ENCODE data around the gene KIF13A.
"Not testable (repeated sequence)": the region's sequence is repeated elsewhere in the genome, so short reads cannot be mapped to it uniquely, and the experiment has no call there.

Gene KIF13A

GRCh38 chr6:17967668-17968518 lies 19.5 kb downstream of the KIF13A start:
- no peak for DNase-seq

GRCh38 chr6:17966451-17966850 lies 21.0 kb downstream of the KIF13A start:
- no peak for DNase-seq

- DNase-seq = no peak
Observed at GRCh38 chr6:17965397-17965796, 22.0 kb downstream of the KIF13A start.

- DNase-seq = no peak
Observed at GRCh38 chr6:17964633-17965032, 22.8 kb downstream of the KIF13A start.

- DNase-seq = no peak
Observed at GRCh38 chr6:17962436-17963031, 24.9 kb downstream of the KIF13A start.

GRCh38 chr6:17959302-17959701 lies 28.1 kb downstream of the KIF13A start:
- DNase-seq = no peak

- DNase-seq = no peak
Observed at GRCh38 chr6:17957904-17958620, 29.4 kb downstream of the KIF13A start.

- DNase-seq = no peak
Observed at GRCh38 chr6:17957498-17957897, 29.9 kb downstream of the KIF13A start.

- DNase-seq = no peak
Observed at GRCh38 chr6:17957086-17957485, 30.3 kb downstream of the KIF13A start.

- no peak for DNase-seq
Observed at GRCh38 chr6:17950095-17950494, 37.3 kb downstream of the KIF13A start.

- no peak for DNase-seq
Observed at GRCh38 chr6:17949168-17949567, 38.3 kb downstream of the KIF13A start.

- DNase-seq = no peak
Observed at GRCh38 chr6:17948725-17949124, 38.7 kb downstream of the KIF13A start.

- DNase-seq = not testable (repeated sequence)
Observed at GRCh38 chr6:17947574-17947973, 39.9 kb downstream of the KIF13A start.

GRCh38 chr6:17945575-17945974 lies 41.9 kb downstream of the KIF13A start:
- DNase-seq = no peak

GRCh38 chr6:17945111-17945510 lies 42.3 kb downstream of the KIF13A start:
- no peak for DNase-seq

- no peak for DNase-seq
Observed at GRCh38 chr6:17941318-17941717, 46.1 kb downstream of the KIF13A start.

GRCh38 chr6:17940151-17940792 lies 47.2 kb downstream of the KIF13A start:
- no peak for DNase-seq

- no peak for DNase-seq
Observed at GRCh38 chr6:17938901-17939300, 48.5 kb downstream of the KIF13A start.

- no peak for DNase-seq
Observed at GRCh38 chr6:17935188-17936149, 52.0 kb downstream of the KIF13A start.

GRCh38 chr6:17933716-17934115 lies 53.7 kb downstream of the KIF13A start:
- no peak for DNase-seq

GRCh38 chr6:17932330-17932852 lies 55.0 kb downstream of the KIF13A start:
- DNase-seq = peak in 1 of 2 donors; percentile 36

GRCh38 chr6:17931227-17931626 lies 56.2 kb downstream of the KIF13A start:
- DNase-seq = no peak

Measured in CD4-positive, alpha-beta T cell treated with Interleukin-4 for 1 hour (primary cell).